ENCODE measurements around the gene TBX2.
"Not testable (repeated sequence)": the region's sequence is repeated elsewhere in the genome, so short reads cannot be mapped to it uniquely, and the experiment has no call there.

The TBX2 gene

GRCh38 chr17:61399131-61400065, at the start of gene TBX2:
Gene TBX2 (plus strand): TSS chr17:61399843. CDS start chr17:61400177, 334 bp downstream.
- DNase-seq (ENCODE audit: low spot score): peak; percentile 83

GRCh38 chr17:61351745-61352407, 47.8 kb upstream of the TBX2 start:
- no peak for DNase-seq (ENCODE audit: low spot score)

- no peak for DNase-seq (ENCODE audit: low spot score)
Observed at GRCh38 chr17:61352408-61352770, 47.3 kb upstream of the TBX2 start.

- DNase-seq (ENCODE audit: low spot score): no peak
Observed at GRCh38 chr17:61352781-61353491, 46.7 kb upstream of the TBX2 start.

- DNase-seq (ENCODE audit: low spot score): no peak
Observed at GRCh38 chr17:61353615-61354014, 46.0 kb upstream of the TBX2 start.

GRCh38 chr17:61354895-61355874, 44.5 kb upstream of the TBX2 start:
- peak; percentile 36 for DNase-seq (ENCODE audit: low spot score)

- DNase-seq (ENCODE audit: low spot score): not testable (repeated sequence)
Observed at GRCh38 chr17:61357061-61357460, 42.6 kb upstream of the TBX2 start.

- not testable (repeated sequence) for DNase-seq (ENCODE audit: low spot score)
Observed at GRCh38 chr17:61359513-61359912, 40.1 kb upstream of the TBX2 start.

- no peak for DNase-seq (ENCODE audit: low spot score)
Observed at GRCh38 chr17:61360318-61360943, 39.2 kb upstream of the TBX2 start.

- no peak for DNase-seq (ENCODE audit: low spot score)
Observed at GRCh38 chr17:61361084-61361483, 38.6 kb upstream of the TBX2 start.

- DNase-seq (ENCODE audit: low spot score): no peak
Observed at GRCh38 chr17:61362396-61362795, 37.2 kb upstream of the TBX2 start.

- no peak for DNase-seq (ENCODE audit: low spot score)
Observed at GRCh38 chr17:61362852-61363600, 36.6 kb upstream of the TBX2 start.

GRCh38 chr17:61363601-61364462, 35.8 kb upstream of the TBX2 start:
- DNase-seq (ENCODE audit: low spot score): no peak

GRCh38 chr17:61364463-61364846, 35.2 kb upstream of the TBX2 start:
- DNase-seq (ENCODE audit: low spot score): no peak

- DNase-seq (ENCODE audit: low spot score): no peak
Observed at GRCh38 chr17:61366076-61366714, 33.4 kb upstream of the TBX2 start.

- DNase-seq (ENCODE audit: low spot score): no peak
Observed at GRCh38 chr17:61366715-61367413, 32.8 kb upstream of the TBX2 start.

GRCh38 chr17:61368049-61368831, 31.4 kb upstream of the TBX2 start:
- no peak for DNase-seq (ENCODE audit: low spot score)
